GM19023 (cell line): ENCODE measurements around the gene LSM10.

Experiments used
- ATAC-seq: cut with Tn5 transposase; IDR thresholded peaks from one replicate; pipeline ENCODE4 v1.9.1; 2021; ENCODE audit warnings: mild to moderate bottlenecking, moderate library complexity; ENCODE audit not compliant: unreplicated experiment

LSM10 gene

DNA sequence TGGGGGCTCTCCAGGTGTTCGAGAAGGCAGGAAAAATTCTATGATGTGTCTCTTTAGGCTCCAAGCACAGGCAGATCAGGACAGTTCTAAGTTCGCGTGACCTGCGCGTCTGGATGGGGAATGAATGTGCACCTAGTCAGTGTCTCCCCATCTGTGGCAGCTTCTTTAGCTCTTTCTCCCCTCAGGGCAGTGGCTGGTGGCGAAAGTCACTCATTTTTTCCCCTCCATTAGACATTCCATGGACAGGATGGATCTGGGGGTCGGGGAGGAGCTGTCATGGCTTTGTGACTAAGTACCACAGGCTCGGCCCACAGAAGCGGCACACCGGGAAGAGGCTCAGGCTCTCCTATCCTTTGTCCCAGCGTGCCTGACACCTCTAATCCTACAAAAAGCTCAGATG is 43.2 kb downstream of the LSM10 start:
- ATAC-seq, result no peak

DNA sequence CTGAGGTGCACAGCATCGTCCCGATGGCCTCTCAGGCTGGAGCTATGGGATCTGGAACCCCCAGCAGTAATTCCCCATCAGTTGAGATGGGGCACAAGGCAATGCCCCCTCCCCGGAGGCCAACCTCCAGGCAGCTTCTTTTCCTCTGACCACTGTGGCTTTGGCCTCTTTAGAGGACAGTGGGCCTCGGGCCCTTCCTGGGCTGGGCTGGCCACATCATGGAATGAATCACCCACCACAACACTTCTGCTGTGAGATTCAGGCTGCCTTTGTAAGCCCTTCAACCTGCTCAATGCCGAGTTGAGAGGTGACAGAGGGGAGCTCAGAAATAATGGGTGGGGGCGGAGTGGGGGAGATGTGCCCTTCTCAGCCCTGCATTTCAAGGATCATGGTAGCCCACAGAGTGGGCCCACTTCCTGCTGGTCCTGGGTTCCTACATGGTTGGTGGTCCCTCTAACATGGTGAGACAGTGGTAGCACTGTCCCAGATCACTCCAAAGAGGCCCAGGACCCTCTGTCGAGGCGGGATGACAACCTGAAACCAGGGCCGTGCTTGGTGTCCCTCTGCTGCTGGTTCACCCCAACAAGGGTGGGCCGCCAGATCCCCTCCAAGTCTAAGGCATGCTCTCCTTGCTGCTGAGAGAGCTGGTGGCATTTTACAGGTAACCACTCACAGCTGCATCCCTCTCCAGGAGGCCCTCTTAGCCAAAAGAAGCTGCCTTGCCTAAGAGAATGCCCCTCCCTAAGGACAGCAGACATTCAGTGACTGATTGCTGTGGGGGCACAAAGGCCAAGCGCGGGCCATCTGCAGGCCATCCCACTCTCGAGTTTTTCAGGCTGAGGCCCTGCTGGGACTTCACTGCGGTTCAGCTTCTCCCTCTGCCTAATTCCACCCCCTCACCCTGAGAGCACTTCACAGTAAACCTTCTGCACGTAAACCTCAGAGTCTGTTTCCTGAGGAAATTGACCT is 44.5 kb downstream of the LSM10 start:
- ATAC-seq, result no peak

DNA sequence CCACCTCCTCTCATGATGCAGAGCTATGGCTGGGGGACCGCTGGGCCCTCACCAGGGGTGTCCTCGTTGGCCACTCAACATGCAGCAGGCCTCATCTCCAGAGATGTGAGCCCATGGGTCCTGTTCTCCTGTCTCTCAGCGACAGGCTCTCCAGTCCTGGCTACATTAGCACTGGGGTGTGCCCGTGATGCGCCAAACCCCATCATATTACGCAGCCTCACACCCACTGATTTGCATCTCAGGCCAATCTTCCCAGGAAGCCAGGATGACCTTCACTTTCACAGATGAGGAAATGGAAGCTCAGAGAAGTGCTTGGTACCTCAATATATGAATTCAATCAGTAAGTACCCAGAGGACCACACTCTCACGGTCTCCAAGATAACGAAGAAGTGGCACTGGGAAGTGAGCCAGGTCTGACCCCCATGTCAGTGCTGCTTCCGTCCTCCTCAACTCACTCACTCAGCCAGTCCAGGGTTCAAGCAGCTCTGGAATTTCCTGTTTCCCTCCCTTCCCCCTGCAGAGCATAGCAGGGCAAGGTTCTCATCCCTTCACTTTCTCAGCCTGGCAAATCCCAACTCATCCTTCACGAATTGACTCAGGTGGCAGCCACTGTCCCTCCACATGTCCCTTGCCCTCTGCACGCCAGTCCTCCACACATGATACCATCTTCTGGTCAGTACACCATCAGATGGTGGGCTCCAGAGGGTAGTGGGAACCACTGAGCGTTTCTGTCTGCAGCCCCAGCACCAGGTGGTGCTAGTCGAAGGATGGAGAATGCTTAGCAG is 45.4 kb downstream of the LSM10 start:
- no peak for ATAC-seq

- ATAC-seq, result no peak
Measured at GRCh38 chr1:36351227-36351977, 46.3 kb downstream of the LSM10 start.

DNA sequence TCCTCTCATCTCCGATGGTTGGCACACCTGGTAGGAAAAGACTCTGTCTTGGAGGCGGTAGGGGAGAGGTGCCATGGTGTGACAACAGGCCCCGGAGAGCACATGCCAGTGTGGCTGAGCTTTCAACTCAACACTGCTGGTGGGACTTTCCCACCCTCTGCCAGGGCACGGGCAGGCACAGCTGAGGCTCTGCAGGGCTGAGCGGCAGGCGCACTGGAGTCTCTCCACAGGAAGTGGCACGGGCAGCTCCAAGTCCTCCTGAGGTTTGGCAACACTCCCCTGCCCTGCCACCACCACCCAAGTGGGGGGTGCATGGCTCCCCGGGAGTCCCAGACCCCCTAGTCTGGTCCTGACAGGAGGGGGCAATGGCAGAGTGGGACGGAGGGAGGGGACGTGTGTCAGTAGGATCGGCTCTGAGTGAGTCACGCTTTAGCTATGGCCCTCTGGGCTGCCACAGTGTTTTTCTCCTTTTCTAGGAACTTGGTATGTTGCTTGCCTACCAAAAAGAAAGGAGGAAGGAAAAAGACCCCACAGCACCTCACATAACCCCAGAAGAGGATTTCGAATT is 47.0 kb downstream of the LSM10 start:
- ATAC-seq, result no peak

DNA sequence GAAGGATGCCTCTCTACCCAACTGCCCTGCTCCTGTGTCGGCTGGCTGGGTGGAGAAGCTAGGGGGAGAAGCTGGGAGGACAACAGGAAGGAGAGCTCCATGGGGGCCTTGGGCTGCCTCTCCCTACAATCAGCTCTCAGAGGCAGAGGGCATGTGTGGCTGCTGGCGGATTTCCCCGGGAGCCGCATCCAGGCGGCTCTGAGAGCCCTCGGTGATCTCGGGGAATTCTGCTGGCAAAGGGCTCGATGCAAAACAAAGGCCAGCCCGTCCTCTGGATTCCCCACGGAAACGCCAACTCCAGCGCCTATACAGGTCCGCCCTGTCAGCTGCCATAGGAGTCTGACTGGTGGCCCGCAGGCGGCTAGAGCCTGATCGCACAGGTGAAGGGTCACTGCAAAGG is 47.9 kb downstream of the LSM10 start:
- ATAC-seq, result no peak

GRCh38 chr1:36349241-36349671 is 48.5 kb downstream of the LSM10 start:
- no peak for ATAC-seq

DNA sequence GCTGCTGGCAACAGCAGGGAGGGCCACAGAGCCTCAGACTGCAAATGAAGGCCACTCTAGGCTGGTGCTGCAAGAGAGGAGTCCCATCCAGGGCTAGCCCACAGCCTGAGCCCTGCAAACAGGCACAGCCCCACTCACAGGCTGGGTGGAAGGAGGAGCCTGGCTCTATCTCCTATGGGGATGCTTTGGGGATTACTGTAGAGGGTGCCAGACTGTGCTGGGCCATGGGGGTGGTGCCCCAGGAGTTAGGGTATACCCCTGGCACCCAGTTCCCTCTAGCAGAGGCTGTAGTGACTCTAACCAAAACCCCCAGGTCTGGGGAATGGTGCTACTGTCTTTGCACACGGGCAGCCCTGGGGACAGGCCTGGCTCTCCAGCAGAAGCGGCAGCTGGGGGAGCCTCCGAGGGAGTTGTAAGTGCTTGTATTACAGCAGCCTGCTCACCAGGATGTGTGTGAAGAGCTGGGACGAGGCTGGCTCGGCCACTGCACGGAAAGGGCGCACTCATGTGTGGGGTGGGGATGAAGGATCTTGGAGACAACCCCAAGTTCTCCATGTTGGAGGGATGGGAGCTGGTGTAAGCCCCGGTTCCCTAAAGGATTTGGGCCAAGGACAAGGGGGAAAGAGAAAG is 50.9 kb downstream of the LSM10 start:
- ATAC-seq, result no peak

- ATAC-seq, result no peak
Measured at GRCh38 chr1:36345353-36345752, 52.4 kb downstream of the LSM10 start.

- no peak for ATAC-seq
Measured at GRCh38 chr1:36344395-36344680, 53.4 kb downstream of the LSM10 start.

GRCh38 chr1:36343651-36344394 is 53.9 kb downstream of the LSM10 start:
- no peak for ATAC-seq
